Right lobe of liver (tissue), 6 donors: ENCODE results near the gene SPG21. TPM values are rescaled to one million over a fixed set of nuclear protein-coding genes. Genes with fewer than 3 reads are reported as not detected.

Experiments used
- ATAC-seq, 4 donors: fragments of 200-7000 bp; cut with Tn5 transposase; one replicate each; pipeline ENCODE4 v1.9.1; 2020; ENCODE audit warnings: mild to moderate bottlenecking in 4 of 4, moderate library complexity in 4 of 4
- DNase-seq, 3 donors: peaks; one replicate each; pipeline ENCODE4 v3.0.0-alpha.2; 2020
- H3K27ac ChIP-seq, 3 donors: fragments of 200-600 bp; one replicate each; pipeline ENCODE4 v1.8.0; 2022
- H3K27me3 ChIP-seq, 2 donors: fragments of 200-600 bp; one replicate each; pipeline ENCODE4 v1.8.0; 2022
- H3K36me3 ChIP-seq, 4 donors: fragments of 200-600 bp; sonication (generic) in 1 of 4; one replicate each; pipeline versions ENCODE4 v1.5.1 to v1.8.0; 2017 to 2022; ENCODE audit warnings: control low read depth in 1 of 4
- H3K4me1 ChIP-seq, 4 donors: fragments of 200-600 bp; sonication (generic) in 1 of 4; one replicate each; pipeline versions ENCODE4 v1.5.1 to v1.8.0; 2017 to 2022; ENCODE audit warnings: control low read depth in 1 of 4
- H3K4me3 ChIP-seq, 3 donors: fragments of 200-600 bp; one replicate each; pipeline ENCODE4 v1.8.0; 2022
- H3K9me3 ChIP-seq, 4 donors: fragments of 200-600 bp; sonication (generic) in 1 of 4; one replicate each; pipeline versions ENCODE4 v1.5.1 to v1.8.0; 2017 to 2022; ENCODE audit warnings: control low read depth in 1 of 4
- POLR2A ChIP-seq: fragments of 450-650 bp; IDR thresholded peaks from one replicate; pipeline ENCODE4 v1.6.1; 2017; ENCODE audit warnings: antibody characterized with exemption, mild to moderate bottlenecking
- WGBS: methylation state at CpG from one replicate; pipeline ENCODE4 v1.1.6; 2018; ENCODE audit warnings: low coverage, low lambda C conversion rate; ENCODE audit not compliant: insufficient coverage; ENCODE audit errors: missing lambda C conversion rate; 5-methylcytosine and 5-hydroxymethylcytosine counted together
- intact Hi-C, 2 donors: fragments of 100-400 bp; cut with DNase I; formaldehyde crosslinking; loops; one replicate each; pipeline versions ENCODE4 v1.11.2 to v1.14.1; 2022
- total RNA-seq, 6 experiments: library from RNA; depleted of rRNA in 2 of 6; stranded (reverse); fragments of >200 nt in 2 of 6; fragmentation: NEBNext Ultra II Directional in 3 of 6; extraction: Animal tissue kit (Norgen Biotek cat#: 25700) in 3 of 6; gene quantifications; one replicate each; pipeline versions ENCODE4 v1.1.0 to v1.2.4, GENCODE V29; 2016 to 2023
- TF ChIP-seq, protein P1 (sequence below), 4 donors: fragments of 200-600 bp in 3 of 4; fragments of 450-650 bp in 1 of 4; IDR thresholded peaks; one replicate each; pipeline versions ENCODE4 v1.5.1 to v1.8.0; 2016 to 2022; ENCODE audit warnings: antibody characterized with exemption in 4 of 4, mild to moderate bottlenecking in 2 of 4
- donor health status: DM: no; HTN: yes; CAD: no.
- donor health status: DM: no; HTN: no; CAD: no.
- donor health status: DM: no; HTN: no; CAD: no.
- donor health status: DM: no; HTN: yes; CAD: no.
- donor health status: DM: no; HTN: yes; CAD: no.

Gene SPG21
- total RNA-seq, 6 experiments from 2014 or later: 35.2 to 70.4 (median 52.2) TPM

DNA sequence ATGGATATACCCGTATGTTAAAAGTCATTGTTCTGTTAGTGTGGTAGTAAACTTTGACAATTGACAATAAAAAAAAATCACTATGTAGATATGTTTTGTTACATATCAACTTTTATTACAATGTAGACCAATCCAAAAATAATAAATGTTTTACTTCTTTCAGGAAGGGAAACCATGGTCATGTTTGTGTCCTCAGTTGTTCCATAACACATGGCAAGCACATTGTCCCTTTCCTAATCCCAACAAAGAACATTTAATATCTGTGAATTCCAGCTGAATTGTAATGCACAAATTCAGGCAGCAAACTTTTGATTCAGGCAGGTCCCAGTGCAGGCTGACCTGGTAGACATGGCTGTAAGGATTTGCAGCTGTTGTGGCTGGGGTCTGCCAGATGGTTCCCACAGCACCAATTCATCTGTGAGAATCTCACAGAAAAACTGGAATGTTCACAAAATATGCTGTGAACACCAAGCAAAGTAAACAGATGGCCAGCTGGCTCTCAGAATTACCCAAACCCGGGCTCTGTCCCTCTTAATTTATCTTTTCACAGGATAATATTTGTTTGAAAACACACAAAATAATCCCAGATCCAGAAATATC lies 1.9 kb upstream of the SPG21 start:
- Histone ChIP-seq H3K9me3 (no peaks in the 10 kb centered on the region), H3K4me1 (peaks cover 0 to 4% (median 2%) of the 10 kb centered on the region in 4 donors), H3K36me3 (no peaks in the 10 kb centered on the region), H3K27ac (no peak overlapping the region), H3K27me3 (no peaks in the 10 kb centered on the region), H3K4me3 (no peak overlapping the region)
- ATAC-seq: no peak
- WGBS: 69% methylated on average over 2 of the region's 2 CpGs
- TF ChIP-seq POLR2A: no peak
- TF ChIP-seq, protein P1, sequence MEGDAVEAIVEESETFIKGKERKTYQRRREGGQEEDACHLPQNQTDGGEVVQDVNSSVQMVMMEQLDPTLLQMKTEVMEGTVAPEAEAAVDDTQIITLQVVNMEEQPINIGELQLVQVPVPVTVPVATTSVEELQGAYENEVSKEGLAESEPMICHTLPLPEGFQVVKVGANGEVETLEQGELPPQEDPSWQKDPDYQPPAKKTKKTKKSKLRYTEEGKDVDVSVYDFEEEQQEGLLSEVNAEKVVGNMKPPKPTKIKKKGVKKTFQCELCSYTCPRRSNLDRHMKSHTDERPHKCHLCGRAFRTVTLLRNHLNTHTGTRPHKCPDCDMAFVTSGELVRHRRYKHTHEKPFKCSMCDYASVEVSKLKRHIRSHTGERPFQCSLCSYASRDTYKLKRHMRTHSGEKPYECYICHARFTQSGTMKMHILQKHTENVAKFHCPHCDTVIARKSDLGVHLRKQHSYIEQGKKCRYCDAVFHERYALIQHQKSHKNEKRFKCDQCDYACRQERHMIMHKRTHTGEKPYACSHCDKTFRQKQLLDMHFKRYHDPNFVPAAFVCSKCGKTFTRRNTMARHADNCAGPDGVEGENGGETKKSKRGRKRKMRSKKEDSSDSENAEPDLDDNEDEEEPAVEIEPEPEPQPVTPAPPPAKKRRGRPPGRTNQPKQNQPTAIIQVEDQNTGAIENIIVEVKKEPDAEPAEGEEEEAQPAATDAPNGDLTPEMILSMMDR (IDR thresholded peaks at IDR 0.05): no peak
- no peak for DNase-seq
- intact Hi-C loops: no loop called here

DNA sequence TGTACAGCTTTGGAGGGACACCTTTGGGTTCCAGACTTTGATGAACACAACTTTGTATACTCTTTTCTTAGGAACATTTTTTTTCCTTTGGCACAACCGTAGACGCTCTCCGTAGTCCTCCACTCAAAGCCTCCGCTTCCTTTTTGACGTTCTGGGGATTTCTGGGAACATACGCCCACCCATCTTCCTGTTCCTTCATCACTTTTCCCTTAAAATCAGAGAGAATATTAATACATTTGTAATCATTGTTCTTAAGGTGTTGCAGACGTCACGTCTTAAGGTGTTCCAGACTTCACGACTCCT lies 405 bp upstream of the SPG21 start:
- 3% methylated on average over 9 of the region's 9 CpGs for WGBS
- peak overlapping the region; percentile 92 to 95 (median 92) for H3K4me3 ChIP-seq
- ATAC-seq (no peak), DNase-seq (no peak)
- no peaks in the 10 kb centered on the region for H3K36me3 ChIP-seq
- no peaks in the 10 kb centered on the region for H3K9me3 ChIP-seq
- H3K27ac ChIP-seq: peak overlapping the region; percentile 17 to 97 (median 93)
- TF ChIP-seq POLR2A: no peak
- TF ChIP-seq, protein P1 (IDR thresholded peaks at IDR 0.05): no peak
- H3K27me3 ChIP-seq: no peaks in the 10 kb centered on the region
- H3K4me1 ChIP-seq: peaks cover 0 to 9% (median 2%) of the 10 kb centered on the region in 4 donors
- intact Hi-C loops: no loop called here

DNA sequence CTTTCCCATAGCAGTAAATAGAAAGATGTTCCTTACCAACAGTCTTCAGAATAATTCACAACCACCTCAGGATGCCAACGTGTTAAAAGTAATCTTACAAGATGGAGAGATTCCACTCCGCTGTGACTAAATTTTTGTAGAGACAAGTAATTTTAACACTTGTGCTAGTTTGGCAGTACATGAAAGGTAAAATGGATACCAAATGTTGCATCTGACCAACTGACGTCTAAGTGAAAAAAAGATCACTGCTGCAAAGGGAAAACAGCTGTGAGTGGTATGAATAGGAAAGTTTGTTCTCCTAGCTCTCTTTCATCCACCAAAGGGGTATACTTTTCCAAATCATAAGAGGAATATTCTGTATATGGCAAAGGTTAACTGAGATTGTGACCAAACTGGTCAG lies 2.6 kb downstream of the SPG21 start:
- WGBS: 55% methylated on average over 3 of the region's 3 CpGs
- ATAC-seq: no peak
- TF ChIP-seq POLR2A: no peak
- no peak for DNase-seq
- Histone ChIP-seq H3K27ac (no peak overlapping the region), H3K4me3 (no peak overlapping the region), H3K4me1 (peaks cover 0 to 16% (median 6%) of the 10 kb centered on the region in 4 donors), H3K36me3 (no peaks in the 10 kb centered on the region), H3K27me3 (no peaks in the 10 kb centered on the region), H3K9me3 (no peaks in the 10 kb centered on the region)
- intact Hi-C loops: no loop called here

DNA sequence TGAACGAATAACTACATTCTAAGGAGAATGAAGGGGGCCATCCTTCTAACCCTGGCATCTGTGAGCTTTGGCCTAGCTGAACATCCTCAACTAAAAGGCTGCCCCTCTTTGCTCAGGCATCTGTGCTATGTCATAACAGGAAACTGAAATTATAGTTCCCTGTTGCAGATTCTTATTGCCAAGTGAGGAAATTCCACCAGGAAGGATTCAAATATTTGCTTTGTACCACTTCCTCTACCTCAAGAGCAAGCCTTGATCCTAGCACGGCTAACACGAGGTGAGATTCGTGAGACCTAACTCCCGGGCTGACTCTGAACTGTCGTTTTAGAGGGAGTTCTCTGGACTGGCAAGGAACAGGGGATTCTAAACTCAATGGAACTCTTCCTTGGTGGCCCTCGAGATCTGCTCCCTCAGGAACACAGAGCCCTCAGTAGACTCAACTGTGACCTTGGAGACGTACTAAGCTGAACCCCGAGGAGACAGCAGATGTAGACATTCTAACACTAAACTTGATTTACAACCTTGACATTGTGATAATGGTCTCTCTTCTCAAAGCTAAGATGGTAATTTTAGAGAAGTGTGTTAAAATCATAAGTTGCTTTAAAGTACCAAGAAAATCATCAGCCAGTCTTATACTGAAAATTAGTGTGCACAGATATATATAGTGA lies 4.2 kb downstream of the SPG21 start:
- WGBS: 24% methylated on average over 9 of the region's 9 CpGs
- no peaks in the 10 kb centered on the region for H3K9me3 ChIP-seq
- TF ChIP-seq, protein P1 (IDR thresholded peaks at IDR 0.05): no peak
- no peak for TF ChIP-seq POLR2A
- intact Hi-C loops: no loop called here
- H3K27me3 ChIP-seq: no peaks in the 10 kb centered on the region
- peaks cover 0 to 25% (median 10%) of the 10 kb centered on the region in 4 donors for H3K4me1 ChIP-seq
- H3K27ac ChIP-seq: peak overlapping the region; percentile 17 to 65 (median 21)
- peak in 1 of 4 donors; percentile 1 for ATAC-seq
- no peak for DNase-seq
- H3K4me3 ChIP-seq: no peak overlapping the region
- no peaks in the 10 kb centered on the region for H3K36me3 ChIP-seq

DNA sequence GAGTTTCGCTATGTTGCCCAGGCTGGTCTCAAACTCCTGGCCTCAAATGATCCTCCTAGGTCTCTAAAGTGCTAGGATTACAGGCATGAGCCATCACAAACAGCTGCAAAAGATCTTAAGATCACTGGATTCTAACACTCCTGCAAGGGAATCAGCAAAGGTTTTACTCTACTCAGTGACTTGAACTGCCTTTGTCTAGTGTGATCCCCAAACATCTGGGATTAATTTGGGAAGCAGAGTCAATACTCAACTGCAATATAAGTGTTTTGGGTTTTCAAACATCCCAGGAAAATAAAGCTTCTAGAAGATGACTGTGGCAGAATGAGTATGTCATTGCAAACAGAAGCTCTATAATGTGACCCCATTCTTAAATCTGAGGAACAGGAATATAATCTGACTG lies 7.2 kb downstream of the SPG21 start:
- intact Hi-C loops: no loop called here
- H3K36me3 ChIP-seq: peaks cover 0 to 22% (median 9%) of the 10 kb centered on the region in 4 donors
- no peak overlapping the region for H3K4me3 ChIP-seq
- WGBS: 100% methylated on average over 1 of the region's 1 CpG
- H3K9me3 ChIP-seq: no peaks in the 10 kb centered on the region
- H3K27ac ChIP-seq: peak overlapping the region in 2 of 3 donors; percentile 48 to 67
- ATAC-seq (no peak), DNase-seq (no peak)
- no peak for TF ChIP-seq POLR2A
- TF ChIP-seq, protein P1 (IDR thresholded peaks at IDR 0.05): no peak
- no peaks in the 10 kb centered on the region for H3K27me3 ChIP-seq
- H3K4me1 ChIP-seq: peaks cover 0 to 21% (median 8%) of the 10 kb centered on the region in 4 donors
